ENCODE data around the gene NUDCD3. TPM values are rescaled to one million over a fixed set of nuclear protein-coding genes. Genes with fewer than 3 reads are reported as not detected.
A peak's percentile ranks its signal among the peaks of the same experiment; 100 is the strongest.

NUDCD3 gene
- total RNA-seq, 1 donor from 2014 or later, result 104 TPM

DNA sequence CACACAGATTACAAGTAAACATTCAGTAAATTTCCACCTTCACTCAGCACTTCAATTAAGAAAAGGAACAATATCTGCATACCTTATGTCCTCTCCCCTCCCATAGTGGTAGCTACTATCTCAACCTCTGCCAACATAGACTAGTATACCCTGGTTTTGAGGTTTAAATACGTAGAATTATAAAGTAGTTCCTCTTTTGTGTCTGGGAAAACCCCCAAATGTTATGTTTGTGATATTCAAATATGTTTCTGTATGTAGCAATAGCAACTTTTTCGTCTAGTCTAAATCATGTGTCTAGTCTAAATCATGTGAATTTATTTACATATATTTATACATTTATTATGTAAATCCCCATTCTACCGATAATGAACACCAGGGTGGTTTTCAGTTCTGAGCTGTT lies 151.9 kb downstream of the NUDCD3 start:
- DNase-seq (no peak), ATAC-seq (no peak)
- intact Hi-C loops (cut with micrococcal nuclease), result no loop called here

DNA sequence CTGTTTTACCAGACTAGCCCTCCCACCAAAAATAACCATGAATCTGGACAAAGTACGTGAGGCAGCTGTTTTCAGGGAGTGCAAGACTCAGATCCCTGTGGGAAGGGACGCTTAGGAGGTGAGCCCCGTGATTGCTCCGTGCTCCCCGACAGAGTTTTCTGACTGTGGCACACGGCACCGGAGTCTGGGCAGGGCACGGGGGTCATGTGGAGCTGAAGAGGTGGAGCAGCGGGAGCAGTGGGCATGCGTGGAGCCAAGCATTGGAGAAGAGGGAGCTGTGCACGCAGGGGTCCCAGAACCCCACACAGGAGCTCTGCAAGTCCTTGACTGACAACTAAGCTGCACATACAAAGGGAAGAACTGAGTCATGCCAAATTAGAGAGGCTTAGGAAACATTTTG lies 154.0 kb downstream of the NUDCD3 start:
- ATAC-seq (no peak), DNase-seq (no peak)
- intact Hi-C loops (cut with micrococcal nuclease), result no loop called here

DNA sequence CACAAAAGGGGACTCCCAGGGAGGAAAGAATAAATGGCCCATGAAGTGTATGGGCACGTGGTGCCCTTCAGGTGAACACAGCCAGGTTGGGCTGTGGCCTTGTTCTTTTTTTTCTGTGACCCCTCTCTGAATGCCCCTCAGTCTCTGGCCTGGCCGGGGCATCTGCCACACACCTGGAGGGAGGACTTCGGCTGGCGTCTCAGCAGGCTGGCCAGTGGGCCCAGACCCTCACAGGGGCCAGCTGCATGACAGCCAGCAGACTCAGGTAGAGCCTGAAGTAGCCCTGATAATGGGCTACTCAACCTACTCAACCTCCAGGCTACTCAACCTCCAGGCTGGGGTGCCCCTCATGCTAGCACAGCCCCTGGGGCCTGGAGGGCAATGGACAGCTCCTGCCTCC lies 155.3 kb downstream of the NUDCD3 start:
- ATAC-seq, result no peak
- intact Hi-C loops (cut with micrococcal nuclease), result no loop called here
- no peak for DNase-seq

DNA sequence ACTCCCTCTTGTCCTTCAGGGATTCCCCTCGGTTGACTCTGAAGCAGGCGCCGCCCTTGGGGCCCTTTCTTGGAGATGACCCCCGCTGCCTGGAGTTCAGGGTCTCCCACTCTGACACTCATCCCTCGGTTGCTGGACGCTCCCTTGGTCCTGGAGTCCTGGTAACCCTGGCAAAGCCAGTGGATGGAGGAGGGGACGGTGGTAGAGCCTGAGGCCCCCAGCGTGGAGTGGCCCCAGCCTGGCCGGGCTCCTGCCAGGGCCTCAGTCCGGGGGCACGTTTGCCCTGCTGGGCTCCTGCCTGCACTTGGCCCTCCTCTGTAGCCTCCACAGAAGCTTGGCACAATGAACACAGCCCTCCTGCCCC lies 155.7 kb downstream of the NUDCD3 start:
- peak; percentile 18 for DNase-seq
- intact Hi-C loops (cut with micrococcal nuclease), result no loop called here
- ATAC-seq, result no peak

DNA sequence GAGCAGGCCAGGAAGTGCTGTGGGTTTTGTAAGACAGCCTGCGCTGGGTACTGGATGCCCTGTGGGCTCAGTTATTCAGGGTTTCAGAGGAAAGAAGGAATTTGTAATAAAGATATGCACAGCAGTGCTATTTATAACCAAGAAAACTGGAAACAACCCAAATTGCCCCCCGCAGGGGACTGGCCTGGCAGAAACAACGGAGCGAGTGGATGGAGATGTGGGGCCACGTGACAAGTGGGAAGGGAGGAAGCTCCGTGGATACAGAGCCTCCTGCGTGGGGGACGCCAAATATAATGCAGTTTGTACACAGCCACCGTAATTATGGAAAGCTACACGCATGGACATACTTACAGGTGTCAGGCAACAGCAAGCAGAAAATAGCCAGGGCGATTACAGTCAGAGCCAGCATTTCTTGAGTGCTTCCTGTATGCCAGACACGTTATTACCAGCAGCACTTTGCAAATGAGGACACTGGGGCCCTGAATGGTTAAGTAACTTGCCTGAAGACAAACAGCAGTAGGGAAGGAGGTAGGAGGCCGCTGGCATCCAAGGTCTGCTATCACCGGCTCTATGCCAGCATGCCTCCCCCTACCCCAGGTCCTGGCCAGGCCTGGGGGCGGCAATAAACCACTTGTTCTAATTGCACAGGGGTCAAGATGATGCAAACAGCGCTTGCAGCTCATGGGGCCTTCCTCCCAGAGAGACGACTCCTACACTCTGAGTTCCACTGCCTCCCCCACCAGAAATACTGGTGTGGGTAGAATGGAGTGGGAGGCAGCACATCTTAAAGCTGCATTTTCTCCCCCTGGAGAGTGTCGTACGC lies 156.3 kb downstream of the NUDCD3 start:
- ATAC-seq (peak; percentile 84), DNase-seq (peak; percentile 27)
- intact Hi-C loops (cut with micrococcal nuclease), result no loop called here

DNA sequence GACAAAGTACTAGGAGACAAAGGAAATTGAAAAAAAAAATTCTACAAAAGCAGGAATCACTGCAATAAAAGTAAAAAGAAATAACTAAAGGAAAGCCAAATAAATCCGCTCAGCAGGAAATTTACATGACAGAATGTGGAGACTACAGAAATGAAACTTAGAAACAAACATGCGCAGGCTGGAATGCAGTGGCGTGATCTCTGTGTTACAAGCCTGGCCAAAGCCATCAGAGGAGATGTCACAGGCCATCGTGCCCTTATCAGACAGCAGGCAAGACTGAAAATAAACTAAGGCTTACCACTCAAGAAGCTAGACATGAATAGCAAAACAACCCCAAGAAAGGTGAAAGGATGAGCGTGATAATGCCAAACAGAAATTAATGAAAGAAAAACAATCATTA lies 158.8 kb downstream of the NUDCD3 start:
- intact Hi-C loops (cut with micrococcal nuclease), result no loop called here
- ATAC-seq, result peak; percentile 55
- peak; percentile 38 for DNase-seq

DNA sequence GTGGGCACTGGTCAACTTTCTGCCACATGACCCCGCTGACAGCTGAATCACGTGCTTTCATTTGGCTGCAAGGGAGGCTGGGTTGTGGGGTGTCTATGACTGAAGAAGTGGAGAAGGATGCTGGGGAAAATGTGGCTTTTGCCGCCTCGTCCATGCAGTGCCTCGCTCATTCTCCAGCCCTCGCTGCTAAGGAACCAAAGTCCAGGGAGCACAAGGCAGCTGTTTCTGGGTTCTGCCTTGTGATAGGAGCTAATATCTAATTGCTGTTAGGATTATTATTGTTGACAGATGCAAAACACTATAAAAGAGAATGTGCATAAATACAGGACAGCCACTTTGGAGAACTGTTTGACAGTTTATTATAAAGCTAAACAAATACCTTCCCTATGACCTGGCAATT lies 160.1 kb downstream of the NUDCD3 start:
- no peak for ATAC-seq

DNA sequence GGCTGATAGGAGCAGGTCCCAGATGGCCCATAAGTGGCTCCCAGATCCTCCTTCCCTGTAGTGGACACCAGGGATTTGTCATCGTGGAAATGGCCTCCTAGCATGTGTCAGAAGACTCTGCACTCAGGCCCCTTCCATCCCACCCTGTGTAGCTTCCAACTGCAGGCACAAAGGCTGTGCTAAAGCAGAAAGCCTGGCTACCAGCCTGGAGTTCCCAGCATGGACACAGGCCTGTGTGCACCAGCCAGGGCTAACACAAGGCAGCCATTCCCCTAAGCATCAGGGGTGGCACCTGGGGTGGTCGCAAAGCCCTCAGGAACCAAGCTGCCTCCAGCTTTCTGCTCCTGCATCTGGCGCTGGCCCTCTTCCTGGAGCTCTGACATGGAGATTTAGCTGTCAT lies 160.6 kb downstream of the NUDCD3 start:
- DNase-seq (no peak), ATAC-seq (no peak)
- intact Hi-C loops (cut with micrococcal nuclease), result no loop called here

More for the DNA sequence above, 160.1 kb downstream of the NUDCD3 start:
- DNase-seq, result no peak
- intact Hi-C loops (cut with micrococcal nuclease), result no loop called here

Other genes with a start within 250 kb of the NUDCD3 start
- 98.4 TPM for gene CAMK2B, start 165.1 kb downstream of the NUDCD3 start, total RNA-seq
- not detected for gene NPC1L1, start 50.7 kb upstream of the NUDCD3 start, total RNA-seq
- 31.6 TPM for gene DDX56, start 83.2 kb upstream of the NUDCD3 start, total RNA-seq
- 56.7 TPM for gene TMED4, start 91.6 kb upstream of the NUDCD3 start, total RNA-seq
- 701 TPM for gene OGDH, start 116.0 kb upstream of the NUDCD3 start, total RNA-seq